ENCODE data around the gene SCAMP3.

DNA sequence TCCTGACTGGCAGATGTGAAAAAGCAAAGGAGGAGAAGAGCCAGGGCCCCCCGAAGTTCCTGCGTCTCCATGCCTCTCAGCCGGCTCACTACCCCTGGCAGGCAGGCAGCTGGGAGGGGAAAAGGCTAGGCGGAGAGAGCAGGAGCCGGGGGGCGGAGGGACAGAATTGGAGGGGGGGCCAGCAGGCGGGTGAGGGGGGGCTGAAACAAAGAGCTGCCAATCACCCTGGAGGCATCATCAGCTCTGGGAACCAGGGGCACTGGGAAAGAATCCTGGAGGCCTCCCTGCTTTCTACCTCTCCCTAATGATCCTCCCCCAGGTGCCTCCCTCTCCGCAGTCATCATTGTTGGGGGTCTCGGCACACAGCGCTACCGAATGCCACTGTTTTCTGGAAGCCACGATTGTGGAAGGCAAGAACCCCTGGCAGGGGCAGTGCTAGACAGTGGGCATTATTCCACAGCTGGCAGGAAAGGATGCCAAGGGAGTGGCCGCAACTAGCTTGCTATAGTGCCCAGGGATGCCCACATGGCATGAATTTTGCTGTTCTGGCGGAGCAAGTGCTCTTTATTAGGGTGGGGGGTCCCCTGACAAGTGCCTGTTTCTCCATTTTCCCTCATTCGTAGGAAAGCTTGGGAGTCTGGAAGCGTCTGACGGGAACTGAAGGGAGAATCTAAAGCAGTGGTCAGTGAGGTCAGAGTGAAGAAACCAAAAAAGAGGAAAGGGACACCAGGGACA lies 54.2 kb downstream of the SCAMP3 start, which contains the start of gene THBS3:
- TF ChIP-seq, protein P1, sequence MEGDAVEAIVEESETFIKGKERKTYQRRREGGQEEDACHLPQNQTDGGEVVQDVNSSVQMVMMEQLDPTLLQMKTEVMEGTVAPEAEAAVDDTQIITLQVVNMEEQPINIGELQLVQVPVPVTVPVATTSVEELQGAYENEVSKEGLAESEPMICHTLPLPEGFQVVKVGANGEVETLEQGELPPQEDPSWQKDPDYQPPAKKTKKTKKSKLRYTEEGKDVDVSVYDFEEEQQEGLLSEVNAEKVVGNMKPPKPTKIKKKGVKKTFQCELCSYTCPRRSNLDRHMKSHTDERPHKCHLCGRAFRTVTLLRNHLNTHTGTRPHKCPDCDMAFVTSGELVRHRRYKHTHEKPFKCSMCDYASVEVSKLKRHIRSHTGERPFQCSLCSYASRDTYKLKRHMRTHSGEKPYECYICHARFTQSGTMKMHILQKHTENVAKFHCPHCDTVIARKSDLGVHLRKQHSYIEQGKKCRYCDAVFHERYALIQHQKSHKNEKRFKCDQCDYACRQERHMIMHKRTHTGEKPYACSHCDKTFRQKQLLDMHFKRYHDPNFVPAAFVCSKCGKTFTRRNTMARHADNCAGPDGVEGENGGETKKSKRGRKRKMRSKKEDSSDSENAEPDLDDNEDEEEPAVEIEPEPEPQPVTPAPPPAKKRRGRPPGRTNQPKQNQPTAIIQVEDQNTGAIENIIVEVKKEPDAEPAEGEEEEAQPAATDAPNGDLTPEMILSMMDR (IDR thresholded peaks at IDR 0.05; ENCODE audit: extremely low read depth in 1 of 2, insufficient read depth in 1 of 2, low read depth in 1 of 2, low read length in 2 of 2): no peak
- no peak for TF ChIP-seq POLR2AphosphoS5 (IDR thresholded peaks at IDR 0.05; ENCODE audit: insufficient read depth, low read depth, low read length)
- TF ChIP-seq, protein P2, sequence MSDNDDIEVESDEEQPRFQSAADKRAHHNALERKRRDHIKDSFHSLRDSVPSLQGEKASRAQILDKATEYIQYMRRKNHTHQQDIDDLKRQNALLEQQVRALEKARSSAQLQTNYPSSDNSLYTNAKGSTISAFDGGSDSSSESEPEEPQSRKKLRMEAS (IDR thresholded peaks at IDR 0.05; ENCODE audit: insufficient read depth, insufficient read length): no peak

Data from endothelial cell of umbilical vein (primary cell).